NCI-H2196 (cell line): Measurements from ENCODE around the gene BRD9.
"Not testable (repeated sequence)": the region's sequence is repeated elsewhere in the genome, so short reads cannot be mapped to it uniquely, and the experiment has no call there.

ENCODE experiments used
- DNase-seq: peaks from one replicate; lab custom pipeline; 2025; ENCODE audit not compliant: unreplicated experiment; lab: John Stamatoyannopoulos, UW

BRD9 gene

GRCh38 chr5:860506-861150 lies 32.0 kb downstream of the BRD9 start:
- no peak for DNase-seq

GRCh38 chr5:859798-860296 lies 32.8 kb downstream of the BRD9 start:
- no peak for DNase-seq

GRCh38 chr5:859391-859790 lies 33.2 kb downstream of the BRD9 start:
- DNase-seq = no peak

GRCh38 chr5:858726-859125 lies 33.9 kb downstream of the BRD9 start:
- DNase-seq = no peak

GRCh38 chr5:856531-857425 lies 35.8 kb downstream of the BRD9 start:
- no peak for DNase-seq

- DNase-seq = no peak
These were observed 36.6 kb downstream of the BRD9 start for GRCh38 chr5:855771-856530.

- no peak for DNase-seq
These were observed 37.4 kb downstream of the BRD9 start for GRCh38 chr5:854966-855743.

- DNase-seq = no peak
These were observed 38.4 kb downstream of the BRD9 start for GRCh38 chr5:854217-854616.

GRCh38 chr5:853416-854090 lies 39.0 kb downstream of the BRD9 start:
- DNase-seq = not testable (repeated sequence)

GRCh38 chr5:852431-853401 lies 39.9 kb downstream of the BRD9 start:
- DNase-seq = no peak

- no peak for DNase-seq
These were observed 40.6 kb downstream of the BRD9 start for GRCh38 chr5:852018-852417.

- no peak for DNase-seq
These were observed 41.0 kb downstream of the BRD9 start for GRCh38 chr5:851553-851952.

GRCh38 chr5:851076-851475 lies 41.5 kb downstream of the BRD9 start:
- no peak for DNase-seq

GRCh38 chr5:850511-851006 lies 42.0 kb downstream of the BRD9 start, which contains the start of gene ZDHHC11:
TSS of gene ZDHHC11 (minus strand) at chr5:850986. CDS start at chr5:850602, 384 bp downstream.
- DNase-seq = no peak

- no peak for DNase-seq
These were observed 42.8 kb downstream of the BRD9 start for GRCh38 chr5:849651-850301.

GRCh38 chr5:848671-849111 lies 43.9 kb downstream of the BRD9 start:
- DNase-seq = no peak

- not testable (repeated sequence) for DNase-seq
These were observed 44.9 kb downstream of the BRD9 start for GRCh38 chr5:847736-848135.

- DNase-seq = not testable (repeated sequence)
These were observed 45.4 kb downstream of the BRD9 start for GRCh38 chr5:847212-847611.
